ENCODE data around the gene PTPRE.

Gene PTPRE

GRCh38 chr10:128099901-128100300 is 193.0 kb downstream of the PTPRE start:
- DNase-seq (ENCODE audit: insufficient read length, low spot score) (no peak), FAIRE-seq (no peak)
- TF ChIP-seq POLR2AphosphoS5 (IDR thresholded peaks at IDR 0.05; ENCODE audit: low read depth, low read length) (no peak), PAX5 (IDR thresholded peaks at IDR 0.05; ENCODE audit: insufficient read depth, low read length, severe bottlenecking) (no peak), POU2F2 (IDR thresholded peaks at IDR 0.05; ENCODE audit: low read depth, low read length) (no peak)

GRCh38 chr10:128101901-128102300 is 195.0 kb downstream of the PTPRE start:
- DNase-seq (ENCODE audit: insufficient read length, low spot score) = no peak
- TF ChIP-seq PAX5 (IDR thresholded peaks at IDR 0.05; ENCODE audit: insufficient read depth, low read length, severe bottlenecking) (no peak), TAF1 (IDR thresholded peaks at IDR 0.05; ENCODE audit: low read depth, low read length) (no peak), POLR2AphosphoS5 (IDR thresholded peaks at IDR 0.05; ENCODE audit: low read depth, low read length) (no peak), POU2F2 (IDR thresholded peaks at IDR 0.05; ENCODE audit: low read depth, low read length) (no peak), POLR2A (IDR thresholded peaks at IDR 0.05; ENCODE audit: low read depth, low read length) (no peak), SPI1 (IDR thresholded peaks at IDR 0.05; ENCODE audit: low read depth, low read length) (no peak)
- FAIRE-seq = no peak

GRCh38 chr10:128102480-128103228 is 195.8 kb downstream of the PTPRE start:
- no peak for FAIRE-seq
- DNase-seq (ENCODE audit: insufficient read length, low spot score) = no peak
- TF ChIP-seq POU2F2 (IDR thresholded peaks at IDR 0.05; ENCODE audit: low read depth, low read length) (no peak), POLR2AphosphoS5 (IDR thresholded peaks at IDR 0.05; ENCODE audit: low read depth, low read length) (no peak), TAF1 (IDR thresholded peaks at IDR 0.05; ENCODE audit: low read depth, low read length) (no peak), PAX5 (IDR thresholded peaks at IDR 0.05; ENCODE audit: insufficient read depth, low read length, severe bottlenecking) (no peak), POLR2A (IDR thresholded peaks at IDR 0.05; ENCODE audit: low read depth, low read length) (no peak), SPI1 (IDR thresholded peaks at IDR 0.05; ENCODE audit: low read depth, low read length) (no peak)

- no peak for FAIRE-seq
- no peak for DNase-seq (ENCODE audit: insufficient read length, low spot score)
- TF ChIP-seq SPI1 (IDR thresholded peaks at IDR 0.05; ENCODE audit: low read depth, low read length) (no peak), PAX5 (IDR thresholded peaks at IDR 0.05; ENCODE audit: insufficient read depth, low read length, severe bottlenecking) (no peak)
Measured at GRCh38 chr10:128103229-128103714, 196.4 kb downstream of the PTPRE start.

GRCh38 chr10:128105383-128105782 is 198.5 kb downstream of the PTPRE start:
- FAIRE-seq = no peak
- no peak for TF ChIP-seq PAX5 (IDR thresholded peaks at IDR 0.05; ENCODE audit: insufficient read depth, low read length, severe bottlenecking)
- peak; percentile 37; the same call in 1 of the 2 replicates for TF ChIP-seq POLR2A (IDR thresholded peaks at IDR 0.05; ENCODE audit: low read depth, low read length)
- no peak for DNase-seq (ENCODE audit: insufficient read length, low spot score)

- DNase-seq (ENCODE audit: insufficient read length, low spot score) = no peak
- TF ChIP-seq POLR2AphosphoS5 (IDR thresholded peaks at IDR 0.05; ENCODE audit: low read depth, low read length) = no peak
- no peak for TF ChIP-seq POLR2A (IDR thresholded peaks at IDR 0.05; ENCODE audit: low read depth, low read length)
- no peak for TF ChIP-seq SPI1 (IDR thresholded peaks at IDR 0.05; ENCODE audit: low read depth, low read length)
- TF ChIP-seq TAF1 (IDR thresholded peaks at IDR 0.05; ENCODE audit: low read depth, low read length) = no peak
- TF ChIP-seq PAX5 (IDR thresholded peaks at IDR 0.05; ENCODE audit: insufficient read depth, low read length, severe bottlenecking) = no peak
- TF ChIP-seq POU2F2 (IDR thresholded peaks at IDR 0.05; ENCODE audit: low read depth, low read length) = no peak
- no peak for FAIRE-seq
Measured at GRCh38 chr10:128109707-128110106, 202.8 kb downstream of the PTPRE start.

GRCh38 chr10:128110339-128110738 is 203.4 kb downstream of the PTPRE start:
- no peak for TF ChIP-seq PAX5 (IDR thresholded peaks at IDR 0.05; ENCODE audit: insufficient read depth, low read length, severe bottlenecking)
- no peak for TF ChIP-seq SPI1 (IDR thresholded peaks at IDR 0.05; ENCODE audit: low read depth, low read length)
- TF ChIP-seq POU2F2 (IDR thresholded peaks at IDR 0.05; ENCODE audit: low read depth, low read length) = no peak
- TF ChIP-seq POLR2AphosphoS5 (IDR thresholded peaks at IDR 0.05; ENCODE audit: low read depth, low read length) = no peak
- no peak for TF ChIP-seq POLR2A (IDR thresholded peaks at IDR 0.05; ENCODE audit: low read depth, low read length)
- TF ChIP-seq TAF1 (IDR thresholded peaks at IDR 0.05; ENCODE audit: low read depth, low read length) = no peak
- DNase-seq (ENCODE audit: insufficient read length, low spot score) = no peak
- no peak for FAIRE-seq

GRCh38 chr10:128111696-128112095 is 204.8 kb downstream of the PTPRE start:
- TF ChIP-seq PAX5 (IDR thresholded peaks at IDR 0.05; ENCODE audit: insufficient read depth, low read length, severe bottlenecking) (no peak), POLR2AphosphoS5 (IDR thresholded peaks at IDR 0.05; ENCODE audit: low read depth, low read length) (no peak)
- DNase-seq (ENCODE audit: insufficient read length, low spot score) (no peak), FAIRE-seq (no peak)

GRCh38 chr10:128113026-128113425 is 206.1 kb downstream of the PTPRE start:
- no peak for DNase-seq (ENCODE audit: insufficient read length, low spot score)
- TF ChIP-seq TAF1 (IDR thresholded peaks at IDR 0.05; ENCODE audit: low read depth, low read length) (no peak), SPI1 (IDR thresholded peaks at IDR 0.05; ENCODE audit: low read depth, low read length) (no peak), POU2F2 (IDR thresholded peaks at IDR 0.05; ENCODE audit: low read depth, low read length) (no peak), POLR2AphosphoS5 (IDR thresholded peaks at IDR 0.05; ENCODE audit: low read depth, low read length) (no peak)
- FAIRE-seq = no peak

GRCh38 chr10:128114901-128115300 is 208.0 kb downstream of the PTPRE start:
- DNase-seq (ENCODE audit: insufficient read length, low spot score) = no peak
- TF ChIP-seq SPI1 (IDR thresholded peaks at IDR 0.05; ENCODE audit: low read depth, low read length) = no peak
- TF ChIP-seq POLR2AphosphoS5 (IDR thresholded peaks at IDR 0.05; ENCODE audit: low read depth, low read length) = no peak
- TF ChIP-seq TAF1 (IDR thresholded peaks at IDR 0.05; ENCODE audit: low read depth, low read length) = no peak
- no peak for TF ChIP-seq PAX5 (IDR thresholded peaks at IDR 0.05; ENCODE audit: insufficient read depth, low read length, severe bottlenecking)
- no peak for TF ChIP-seq POU2F2 (IDR thresholded peaks at IDR 0.05; ENCODE audit: low read depth, low read length)
- no peak for TF ChIP-seq POLR2A (IDR thresholded peaks at IDR 0.05; ENCODE audit: low read depth, low read length)
- no peak for FAIRE-seq
